IMR-90 (cell line): ENCODE results near the gene TK1. TPM values are rescaled to one million over a fixed set of nuclear protein-coding genes. Genes with fewer than 3 reads are reported as not detected.

Experiments
- ATAC-seq: fragments of 200-7000 bp; cut with Tn5 transposase; 2 replicates; pipeline ENCODE4 v1.9.1; 2020; ENCODE audit warnings: low read depth, mild to moderate bottlenecking, moderate library complexity
- BruUV-seq: library from RNA; stranded (reverse); fragments of 400-500 nt; replicated peaks from 2 replicates; lab custom pipeline; 2021; lab: Mats Ljungman, UMichigan
- CTCF ChIA-PET: fragments of 300-600 bp; formaldehyde crosslinking; extraction: SDS; loops from one replicate; lab custom pipeline; 2021; ENCODE audit warnings: antibody characterized with exemption; lab: Yijun Ruan, JAX
- POLR2A ChIA-PET: fragments of 300-600 bp; sonication (Branson Sonifier 250); formaldehyde crosslinking; loops from one replicate; lab custom pipeline; 2022; ENCODE audit warnings: antibody characterized with exemption; ENCODE audit not compliant: unreplicated experiment; lab: Charles Lee
- DNase-seq: peaks from one replicate; pipeline ENCODE4 v3.0.0; 2013
- H2AFZ ChIP-seq: replicated peaks from 2 replicates; pipeline ENCODE3; 2013; ENCODE audit warnings: low read length, mild to moderate bottlenecking; ENCODE audit not compliant: poor library complexity
- H2AK5ac ChIP-seq: 2 replicates; pipeline ENCODE4 v1.6.1; 2013; ENCODE audit warnings: low read depth, low read length, inconsistent platforms
- H2AK9ac ChIP-seq: replicated peaks from 2 replicates; pipeline ENCODE3; 2013; ENCODE audit warnings: mild to moderate bottlenecking, low read depth, low read length, moderate library complexity; ENCODE audit not compliant: poor library complexity
- H2BK120ac ChIP-seq: 2 replicates; pipeline ENCODE4 v1.6.1; 2013; ENCODE audit warnings: low read depth, low read length, inconsistent platforms
- H2BK15ac ChIP-seq: 3 replicates; pipeline ENCODE4 v1.6.1; 2013; ENCODE audit warnings: low read depth, low read length, inconsistent platforms
- H2BK20ac ChIP-seq: 2 replicates; pipeline ENCODE4 v1.6.1; 2013; ENCODE audit warnings: low read depth, mild to moderate bottlenecking, inconsistent platforms, low read length, moderate library complexity
- H2BK5ac ChIP-seq: 2 replicates; pipeline ENCODE4 v1.6.1; 2013; ENCODE audit warnings: mild to moderate bottlenecking, low read depth, low read length, inconsistent platforms; ENCODE audit not compliant: poor library complexity, severe bottlenecking
- H3K14ac ChIP-seq: replicated peaks from 2 replicates; pipeline ENCODE4 v1.6.1; 2013; ENCODE audit warnings: low read depth, low read length, inconsistent platforms
- H3K18ac ChIP-seq: 2 replicates; pipeline ENCODE4 v1.6.1; 2013; ENCODE audit warnings: low read depth, low read length, control low read depth
- H3K23ac ChIP-seq: 2 replicates; pipeline ENCODE4 v1.6.1; 2013; ENCODE audit warnings: low read depth, low read length, inconsistent platforms
- H3K27ac ChIP-seq: 2 replicates; pipeline ENCODE4 v1.5.1; 2013; ENCODE audit warnings: mild to moderate bottlenecking, control low read depth, low read length; ENCODE audit not compliant: insufficient read depth
- H3K27me3 ChIP-seq: 2 replicates; pipeline ENCODE4 v1.6.1; 2013; ENCODE audit warnings: low read length; ENCODE audit not compliant: control insufficient read depth, insufficient read depth
- H3K36me3 ChIP-seq: 2 replicates; pipeline ENCODE4 v1.6.1; 2013; ENCODE audit warnings: low read length, mixed read lengths; ENCODE audit not compliant: control insufficient read depth, insufficient read depth
- H3K4ac ChIP-seq: 2 replicates; pipeline ENCODE4 v1.6.1; 2013; ENCODE audit warnings: low read depth, low read length, inconsistent platforms
- H3K4me1 ChIP-seq: 2 replicates; pipeline ENCODE4 v1.6.1; 2013; ENCODE audit warnings: low read length, mixed read lengths; ENCODE audit not compliant: control insufficient read depth, insufficient read depth
- H3K4me2 ChIP-seq: 2 replicates; pipeline ENCODE4 v1.6.1; 2013; ENCODE audit warnings: low read depth, mild to moderate bottlenecking, control low read depth, low read length, moderate library complexity
- H3K4me3 ChIP-seq: 2 replicates; pipeline ENCODE4 v1.5.1; 2013; ENCODE audit warnings: low read depth, mild to moderate bottlenecking, control low read depth, low read length, moderate library complexity; ENCODE audit not compliant: insufficient read depth
- H3K56ac ChIP-seq: 2 replicates; pipeline ENCODE4 v1.6.1; 2013; ENCODE audit warnings: low read length, inconsistent platforms; ENCODE audit not compliant: insufficient read depth; ENCODE audit errors: extremely low read depth
- H3K79me1 ChIP-seq, 2 experiments: 2 replicates each; pipeline ENCODE4 v1.6.1; 2013; ENCODE audit warnings: low read length in 2 of 2, inconsistent platforms in 1 of 2, low read depth in 1 of 2
- H3K9ac ChIP-seq: 2 replicates; pipeline ENCODE4 v1.6.1; 2013; ENCODE audit warnings: low read depth, low read length, control low read depth
- H3K9me1 ChIP-seq: 2 replicates; pipeline ENCODE4 v1.6.1; 2013; ENCODE audit warnings: low read length, inconsistent platforms; ENCODE audit not compliant: insufficient read depth
- H3K9me3 ChIP-seq: 2 replicates; pipeline ENCODE4 v1.6.1; 2013; ENCODE audit warnings: low read length; ENCODE audit not compliant: control insufficient read depth, insufficient read depth
- H4K20me1 ChIP-seq: 2 replicates; pipeline ENCODE4 v1.6.1; 2013; ENCODE audit warnings: low read length, inconsistent platforms; ENCODE audit not compliant: insufficient read depth
- H4K5ac ChIP-seq: 2 replicates; pipeline ENCODE4 v1.6.1; 2013; ENCODE audit warnings: mild to moderate bottlenecking, low read depth, low read length, control low read depth
- H4K8ac ChIP-seq, 2 experiments: 2 replicates each; pipeline ENCODE4 v1.6.1; 2013; ENCODE audit warnings: low read depth in 2 of 2, low read length in 2 of 2, control low read depth in 1 of 2, inconsistent platforms in 1 of 2
- H4K91ac ChIP-seq: 2 replicates; pipeline ENCODE4 v1.6.1; 2013; ENCODE audit warnings: low read depth, low read length, inconsistent platforms; ENCODE audit not compliant: insufficient read depth
- CEBPB ChIP-seq: IDR thresholded peaks from 2 replicates; pipeline ENCODE4 v1.6.1; 2012; ENCODE audit warnings: low read depth, low read length, improper control_type of control experiment
- CHD1 ChIP-seq: IDR thresholded peaks from 2 replicates; pipeline ENCODE4 v1.6.1; 2012; ENCODE audit warnings: low read depth, low read length, improper control_type of control experiment
- CTCF ChIP-seq: conservative IDR thresholded peaks from 2 replicates; pipeline ENCODE4 v1.5.1; 2012; ENCODE audit warnings: mild to moderate bottlenecking, low read depth, low read length, improper control_type of control experiment
- FOS ChIP-seq: fragments of 150-350 bp; IDR thresholded peaks from 2 replicates; pipeline ENCODE4 v1.6.1; 2016; ENCODE audit warnings: low read depth, low read length
- MAZ ChIP-seq: IDR thresholded peaks from 2 replicates; pipeline ENCODE4 v1.6.1; 2012; ENCODE audit warnings: low read depth, mild to moderate bottlenecking, low read length, improper control_type of control experiment, moderate library complexity, borderline replicate concordance
- MXI1 ChIP-seq: IDR thresholded peaks from 2 replicates; pipeline ENCODE4 v1.6.1; 2012; ENCODE audit warnings: low read depth, mild to moderate bottlenecking, low read length, moderate library complexity, borderline replicate concordance
- NFE2L2 ChIP-seq: fragments of 150-350 bp; IDR thresholded peaks from 2 replicates; pipeline ENCODE4 v1.6.1; 2016; ENCODE audit warnings: low read depth, mild to moderate bottlenecking, low read length
- POLR2A ChIP-seq: IDR thresholded peaks from 2 replicates; pipeline ENCODE4 v1.6.1; 2012; ENCODE audit warnings: mild to moderate bottlenecking, low read depth, low read length
- USF2 ChIP-seq: fragments of 150-350 bp; IDR thresholded peaks from 2 replicates; pipeline ENCODE4 v1.6.1; 2017; ENCODE audit warnings: mild to moderate bottlenecking, antibody characterized with exemption, low read length, low read depth
- WGBS, 2 experiments: methylation state at CpG; one replicate each; pipeline versions ENCODE4 v1.1.5 to v1.1.7; 2013; ENCODE audit warnings: missing lambda C conversion rate in 2 of 2; ENCODE audit not compliant: insufficient read length in 1 of 2; ENCODE audit errors: extremely low coverage in 2 of 2; 5-methylcytosine and 5-hydroxymethylcytosine counted together
- dilution Hi-C: fragments of 300-500 bp; cut with HindIII; formaldehyde crosslinking; loops from one replicate; pipeline ENCODE4 v1.14.3; 2018; ENCODE audit warnings: low sequenced_read_pairs; ENCODE audit not compliant: unreplicated experiment
- in situ Hi-C: fragments of 300-500 bp; cut with MboI; formaldehyde crosslinking; loops from 3 replicates; pipeline ENCODE4 v1.14.3; 2019; ENCODE audit warnings: low sequenced_read_pairs, inconsistent platforms, mixed read lengths
- intact Hi-C: fragments of 100-400 bp; cut with micrococcal nuclease; formaldehyde crosslinking; loops from 2 replicates; pipeline ENCODE4 v1.10.0; 2022
- polyA plus RNA-seq, 3 experiments: library from polyadenylated mRNA; depleted of rRNA; stranded (reverse); fragments of >200 nt; gene quantifications; 2 replicates each; pipeline ENCODE4 v1.2.3, GENCODE V29; 2012; ENCODE audit warnings: low replicate concordance in 1 of 3
- total RNA-seq: library from RNA; depleted of rRNA; stranded (reverse); fragments of >200 nt; gene quantifications from 2 replicates; pipeline ENCODE4 v1.2.3, GENCODE V29; 2012

Gene TK1
- total and polyA plus RNA-seq, 2 of the 4 experiments (the other 2 are of a cell fraction), result 150 to 219 TPM

GRCh38 chr17:78144736-78145641 lies 41.9 kb downstream of the TK1 start (continued):
- no peak for TF ChIP-seq MAZ

DNA sequence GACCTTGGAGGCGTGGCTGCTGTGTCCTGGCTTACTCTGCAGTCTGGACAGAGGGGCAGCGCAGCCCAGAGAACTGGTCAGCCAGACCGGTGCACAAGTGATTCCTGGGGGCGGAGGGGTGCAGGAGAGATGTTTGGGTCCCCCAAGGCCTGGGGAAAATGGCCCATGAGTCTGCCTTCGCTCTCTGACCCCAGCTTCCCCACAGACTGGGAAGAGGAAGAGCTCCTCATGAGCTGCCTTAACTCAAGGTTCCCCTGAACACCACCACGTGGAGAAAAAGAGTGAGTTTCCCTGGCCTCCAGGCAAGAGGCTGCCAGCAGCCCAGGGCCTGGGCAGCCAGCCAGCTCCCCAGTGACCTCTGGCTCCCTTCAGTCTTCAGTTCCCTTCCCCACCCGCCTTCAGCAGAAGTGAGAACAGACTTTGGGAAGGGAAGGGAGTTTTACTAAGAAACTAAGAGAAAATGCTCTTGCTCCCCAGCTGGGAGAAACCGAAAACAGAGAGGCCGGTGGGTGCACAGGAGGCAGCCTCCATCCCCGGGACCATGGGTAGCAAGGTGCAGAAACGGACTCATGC lies 42.6 kb downstream of the TK1 start:
- 30% methylated on average over 2 of the region's 11 CpGs; no CpG with 5 or more reads in 1 of the 2 experiments for WGBS, 2 experiments

More for the DNA sequence above, 42.6 kb downstream of the TK1 start:
- ChIA-PET CTCF (interaction anchor here (1.1 kb wide), 1 partner anchor 32 kb away, joined by 5 read pairs; no protein-coding TSS in a partner anchor), POLR2A (interaction anchor here (0.9 kb wide), 1 partner anchor 121 kb away, joined by 3 read pairs; no protein-coding TSS in a partner anchor)
- Histone ChIP-seq H3K27ac (no peak overlapping the region), H3K36me3 (no peaks in the 10 kb centered on the region), H3K4me2 (no peak overlapping the region), H2AK5ac (no peak overlapping the region), H4K20me1 (no peaks in the 10 kb centered on the region), H3K9me1 (no peaks in the 10 kb centered on the region), H2BK15ac (no peak overlapping the region), H4K8ac (no peak overlapping the region), H4K91ac (no peak overlapping the region), H3K9me3 (no peaks in the 10 kb centered on the region), H3K14ac (no peak overlapping the region), H3K4me1 (peaks cover 3% of the 10 kb centered on the region; the same call in 1 of the 2 replicates), H3K4ac (no peak overlapping the region), H2BK5ac (no peak overlapping the region), H3K4me3 (no peak overlapping the region), H2BK120ac (no peak overlapping the region), H2BK20ac (no peak overlapping the region), H2AFZ (peak overlapping the region; percentile 2), H3K56ac (no peak overlapping the region), H3K9ac (no peak overlapping the region), H3K18ac (no peak overlapping the region), H2AK9ac (no peak overlapping the region), H4K5ac (no peak overlapping the region), H3K27me3 (no peaks in the 10 kb centered on the region; the same call in 1 of the 2 replicates), H3K23ac (no peak overlapping the region), H3K79me1 (no peaks in the 10 kb centered on the region)
- ATAC-seq, result peak; percentile 85
- TF ChIP-seq MXI1, result no peak
- TF ChIP-seq CEBPB, result no peak
- 0 out of 2 replicates have a peak, but pooled peaks have one; percentile 3 for TF ChIP-seq CTCF
- TF ChIP-seq NFE2L2, result no peak
- no peak for TF ChIP-seq POLR2A
- TF ChIP-seq CHD1, result no peak
- TF ChIP-seq MAZ, result no peak
- peak; percentile 38; the same call in 1 of the 2 replicates for TF ChIP-seq USF2
- no peak for TF ChIP-seq FOS
- intact Hi-C loops (no loop called here), in situ Hi-C loops (no loop called here), dilution Hi-C loops (no loop called here)
- no TSS peak for BruUV-seq
- DNase-seq, result peak; percentile 76
